CD4-positive, alpha-beta T cell treated with Interleukin-17A for 1 hour (primary cell): ENCODE results near the gene TMTC4.
"Not testable (repeated sequence)": the region's sequence is repeated elsewhere in the genome, so short reads cannot be mapped to it uniquely, and the experiment has no call there.

Source experiments
- DNase-seq: peaks from one replicate; pipeline ENCODE4 v3.0.0-alpha.2; 2020

TMTC4 gene

DNA sequence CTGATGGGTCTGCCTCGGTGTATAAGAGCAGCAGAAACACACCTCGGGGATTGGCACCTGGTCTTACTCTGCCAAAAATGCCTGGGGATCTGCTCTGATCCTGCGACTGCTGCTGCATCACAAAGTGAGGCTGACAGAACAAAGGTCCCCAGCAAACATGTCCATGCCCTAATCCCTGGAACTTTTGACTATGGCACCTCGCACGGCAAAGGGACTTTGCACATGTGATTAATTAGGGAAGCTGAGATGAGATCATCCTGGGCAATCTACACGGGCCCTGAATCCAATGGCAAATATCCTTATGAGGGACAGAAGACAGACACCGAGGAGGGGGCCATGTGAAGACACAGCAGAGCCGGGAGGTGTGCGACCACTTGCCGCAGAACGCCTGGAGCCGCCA is 94.5 kb downstream of the TMTC4 start:
- no peak for DNase-seq

DNA sequence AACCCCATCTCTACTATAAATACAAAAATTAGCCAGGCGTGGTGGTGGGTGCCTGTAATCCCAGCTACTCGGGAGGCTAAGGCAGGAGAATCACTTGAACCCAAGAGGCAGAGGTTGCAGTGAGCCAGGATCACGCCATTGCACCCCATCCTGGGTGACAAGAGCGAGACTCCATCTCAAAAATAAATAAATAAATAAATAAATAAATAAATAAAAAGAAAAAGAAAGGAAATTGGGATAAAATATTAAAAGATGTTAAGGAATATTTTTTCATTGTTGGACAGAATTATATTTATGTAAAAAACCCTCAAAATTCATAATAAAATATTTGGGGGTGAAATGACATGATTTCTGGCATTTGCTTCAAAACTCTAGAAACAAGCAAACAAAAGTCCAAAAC is 97.4 kb downstream of the TMTC4 start:
- DNase-seq: not testable (repeated sequence)

DNA sequence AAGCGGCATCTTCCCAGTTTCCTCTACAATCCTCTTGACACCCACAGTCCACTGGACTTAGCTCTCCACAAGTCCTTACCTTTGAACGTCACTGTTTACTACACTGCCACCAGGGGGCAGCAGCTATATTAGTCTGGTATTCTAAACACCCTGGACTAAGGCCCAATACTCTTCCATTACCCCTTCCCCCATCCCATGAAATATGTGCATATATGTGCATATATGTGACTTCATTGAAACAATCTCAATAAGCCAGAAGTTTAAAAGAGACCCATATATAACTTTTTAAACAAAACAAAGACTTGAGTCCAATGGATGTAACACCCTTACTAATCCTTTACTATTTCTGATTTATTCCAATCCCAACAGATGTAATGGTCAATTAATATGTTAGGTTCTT is 101.5 kb downstream of the TMTC4 start:
- peak; percentile 77 for DNase-seq

DNA sequence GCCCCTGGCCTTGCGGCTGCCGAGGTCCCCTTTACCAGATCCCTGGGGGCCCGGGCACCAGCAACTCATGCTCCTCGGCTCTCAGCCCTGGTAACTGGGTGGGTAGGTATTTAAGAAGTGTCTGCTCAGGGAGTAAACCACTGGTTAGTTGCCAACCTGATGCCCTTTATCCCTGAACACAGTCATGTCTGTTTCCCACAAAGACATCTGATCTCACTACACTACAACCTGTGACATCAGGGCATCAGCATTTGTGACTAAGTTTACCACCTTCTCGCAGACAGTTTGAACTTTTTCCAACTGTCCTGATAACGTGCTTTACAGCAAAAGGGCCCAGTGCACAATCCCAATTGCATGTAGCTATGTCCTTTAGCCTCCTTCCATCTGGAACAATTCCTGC is 108.1 kb downstream of the TMTC4 start:
- no peak for DNase-seq

DNA sequence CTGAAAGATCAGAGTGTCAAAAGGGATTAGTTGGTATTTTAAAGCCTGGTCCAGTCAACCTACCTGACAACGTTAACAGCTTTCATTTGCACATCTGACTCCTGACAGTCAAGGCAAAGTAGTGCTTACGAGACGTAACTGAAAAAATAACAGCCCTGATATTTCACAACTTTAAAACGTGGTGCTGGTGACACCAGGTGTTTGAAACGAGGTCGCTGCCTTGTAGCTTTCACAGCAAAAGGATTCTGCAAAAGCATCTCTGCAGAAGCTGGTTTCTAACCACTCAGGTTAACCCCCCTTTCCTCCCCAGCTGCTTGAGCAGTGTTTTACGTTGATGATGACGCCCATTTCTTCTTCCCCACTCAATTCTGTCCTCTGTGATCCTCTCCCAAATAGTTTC is 109.3 kb downstream of the TMTC4 start:
- no peak for DNase-seq

DNA sequence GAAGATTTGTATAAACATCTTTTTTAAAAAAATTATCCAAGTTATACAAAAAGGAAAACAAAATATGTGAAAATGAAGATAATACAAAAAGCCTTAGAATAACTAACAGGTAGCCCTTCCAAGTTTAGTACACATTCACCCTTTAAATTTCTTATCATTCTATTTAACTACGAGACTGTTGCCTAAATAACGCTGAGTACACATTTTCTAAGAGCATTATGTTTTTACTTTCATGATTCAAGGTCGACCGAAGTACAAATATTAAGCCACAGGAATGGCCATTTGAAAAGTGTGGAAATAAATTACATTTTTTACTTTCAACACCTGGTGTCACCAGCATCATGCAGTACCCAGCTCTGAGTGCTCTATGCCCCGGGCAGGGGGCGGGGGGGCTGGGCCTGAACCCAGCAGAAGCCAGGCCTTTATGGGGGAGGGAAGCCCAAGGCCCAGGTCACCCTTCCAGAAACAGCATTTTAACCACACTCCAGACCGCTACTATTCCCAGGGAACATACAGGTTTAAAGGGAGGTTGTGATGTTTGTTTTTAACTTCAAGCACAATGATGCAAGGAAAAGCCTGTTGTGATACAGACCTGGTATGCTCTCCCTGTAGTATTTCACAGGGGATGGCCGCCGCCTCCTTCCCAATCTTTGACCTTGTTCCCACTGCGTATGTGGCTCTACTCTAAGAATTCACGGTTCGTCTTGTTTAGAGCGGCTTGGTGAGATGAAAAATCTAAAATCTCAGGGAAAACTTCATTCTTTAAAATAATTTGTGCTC is 110.0 kb downstream of the TMTC4 start:
- DNase-seq: no peak

DNA sequence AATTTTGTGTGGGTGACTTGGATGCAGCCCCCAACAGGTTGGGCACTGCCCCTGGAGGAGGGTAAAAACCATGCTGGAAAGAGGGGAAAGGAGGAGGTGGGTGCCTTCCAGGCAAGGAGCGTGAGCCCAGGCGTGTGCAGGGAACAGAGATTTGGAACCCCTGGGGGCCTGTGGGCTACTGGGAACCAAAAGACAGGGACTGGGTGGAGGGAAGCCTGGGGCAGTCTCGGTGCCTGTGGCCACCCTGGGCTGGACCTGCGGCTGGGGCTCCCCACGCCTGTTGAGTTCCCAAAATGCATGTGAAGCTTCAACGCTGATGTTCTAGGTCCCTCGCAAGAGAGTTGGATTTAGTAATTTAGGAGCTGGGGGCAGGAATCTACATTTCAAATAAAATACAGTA is 110.8 kb downstream of the TMTC4 start:
- DNase-seq: no peak

DNA sequence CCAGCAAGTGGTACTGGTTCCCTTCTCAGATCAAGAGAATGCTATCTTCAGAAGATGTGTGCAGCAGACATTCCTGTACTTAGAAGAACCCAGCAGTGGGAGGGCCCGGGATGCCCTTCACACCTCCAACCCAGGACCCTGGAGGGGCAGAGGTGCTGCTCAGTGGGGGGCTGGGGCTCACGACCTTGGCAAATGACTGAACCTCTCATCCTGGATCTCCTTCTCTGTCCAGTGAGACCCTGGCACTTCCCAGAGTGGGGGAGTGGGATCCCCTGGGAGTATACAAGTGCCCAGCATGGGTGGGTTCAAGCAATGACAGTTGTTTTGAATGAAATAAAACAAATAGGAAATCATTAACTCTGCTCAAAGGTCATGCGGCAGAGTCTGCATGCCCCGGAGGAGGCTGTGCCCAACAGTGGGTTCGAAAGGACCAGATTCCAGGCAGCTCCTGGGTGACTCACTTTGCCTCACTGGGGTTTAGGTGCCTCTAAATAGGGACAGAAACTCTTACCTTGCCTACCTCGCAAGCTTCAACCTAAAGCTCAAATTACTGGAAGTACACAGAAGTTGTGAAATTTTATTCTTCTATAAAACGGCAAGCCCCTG is 112.9 kb downstream of the TMTC4 start:
- no peak for DNase-seq

DNA sequence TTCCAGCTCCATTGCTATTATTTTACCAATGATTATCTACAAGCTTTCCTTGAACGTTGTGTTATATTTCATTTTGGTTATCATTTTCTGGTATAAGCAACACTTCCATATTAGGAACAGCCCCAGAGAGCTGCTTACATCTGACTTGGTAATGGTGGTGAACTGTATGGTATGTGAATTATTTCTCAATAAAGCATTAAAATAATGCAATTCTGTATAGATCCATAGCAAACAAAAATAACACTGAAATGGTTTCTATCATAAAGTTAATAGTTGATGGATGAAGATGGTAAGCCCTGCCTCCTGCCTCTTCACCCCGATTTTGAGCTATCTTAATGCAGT is 113.5 kb downstream of the TMTC4 start:
- no peak for DNase-seq

DNA sequence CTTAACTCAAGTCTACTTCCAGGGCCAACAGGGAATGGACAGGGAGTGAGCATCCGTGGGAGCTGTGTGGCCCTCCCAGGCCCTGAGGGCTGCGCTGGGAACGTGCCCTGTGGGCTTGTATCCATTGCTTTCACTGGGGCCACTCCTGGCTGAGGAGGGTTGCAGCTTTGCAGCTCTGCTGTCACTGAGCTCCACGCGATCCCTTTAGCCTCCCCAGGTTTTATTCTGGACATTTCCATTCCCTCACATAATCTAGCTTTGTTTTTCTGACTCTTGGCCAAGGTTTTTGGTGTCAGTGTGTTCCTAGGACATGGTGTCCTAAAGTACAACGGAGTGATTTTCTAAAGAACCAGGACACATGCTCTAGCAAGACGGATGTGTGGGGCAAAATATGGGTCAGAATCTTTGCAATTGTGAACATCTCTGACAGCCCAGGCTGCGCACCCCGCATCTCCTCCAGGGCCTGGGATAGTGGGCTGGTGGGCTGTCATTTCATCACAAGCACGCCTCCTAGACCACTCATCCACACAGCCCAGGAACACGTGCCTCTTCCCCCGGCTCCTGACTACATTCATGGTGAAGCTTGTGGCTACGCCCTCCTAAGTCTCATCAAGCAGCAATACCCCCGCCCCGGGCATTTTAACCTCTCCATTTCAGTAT is 114.0 kb downstream of the TMTC4 start:
- DNase-seq: no peak

DNA sequence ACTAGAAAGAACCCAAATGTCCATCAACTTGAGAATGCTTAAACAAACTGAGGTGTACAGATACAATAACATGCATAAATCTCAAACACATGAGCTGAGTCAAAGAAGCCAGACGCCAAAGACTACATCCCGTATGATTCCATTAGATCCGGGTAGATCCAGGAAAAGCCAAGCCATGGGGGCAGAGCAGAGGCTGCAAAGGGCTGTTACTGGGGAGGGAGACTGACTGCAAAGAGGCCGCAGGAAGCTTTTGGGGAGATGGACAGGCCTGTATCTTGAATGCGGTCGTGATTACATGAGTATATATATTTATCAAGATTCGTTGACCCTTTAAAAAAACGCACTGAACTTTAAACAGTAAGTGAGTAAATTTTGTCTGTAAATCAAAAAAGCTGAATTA is 114.7 kb downstream of the TMTC4 start:
- no peak for DNase-seq
